HepG2 (cell line): ENCODE data around the gene WIPF3.

Experiments
- EZH2 ChIP-seq: conservative IDR thresholded peaks from 2 replicates; pipeline ENCODE4 v1.6.1; 2012; ENCODE audit warnings: mild to moderate bottlenecking, low read depth, low read length, moderate library complexity
- GPBP1L1 ChIP-seq: sonication (generic); formaldehyde crosslinking; IDR thresholded peaks from 2 replicates; pipeline ENCODE4 v1.5.0; 2020; ENCODE audit warnings: mild to moderate bottlenecking, missing genetic modification reagents
- POLR2A ChIP-seq, 2 experiments: IDR thresholded peaks; 2 replicates each; pipeline ENCODE4 v1.6.1; 2011; ENCODE audit warnings: low read depth in 2 of 2, low read length in 2 of 2, mild to moderate bottlenecking in 1 of 2, moderate library complexity in 1 of 2; ENCODE audit not compliant: insufficient read depth in 1 of 2
- PPARG ChIP-seq: conservative IDR thresholded peaks from 2 replicates; pipeline ENCODE4 v1.6.1; 2016; ENCODE audit warnings: missing biosample characterization, missing genetic modification reagents
- ZBTB43 ChIP-seq: sonication (generic); formaldehyde crosslinking; conservative IDR thresholded peaks from 2 replicates; pipeline ENCODE4 v1.4.0; 2020; ENCODE audit warnings: missing genetic modification reagents
- ZFP36L1 ChIP-seq: sonication (generic); formaldehyde crosslinking; IDR thresholded peaks from 2 replicates; pipeline ENCODE4 v1.8.0; 2022; ENCODE audit warnings: mild to moderate bottlenecking, missing genetic modification reagents, moderate library complexity

DNA sequence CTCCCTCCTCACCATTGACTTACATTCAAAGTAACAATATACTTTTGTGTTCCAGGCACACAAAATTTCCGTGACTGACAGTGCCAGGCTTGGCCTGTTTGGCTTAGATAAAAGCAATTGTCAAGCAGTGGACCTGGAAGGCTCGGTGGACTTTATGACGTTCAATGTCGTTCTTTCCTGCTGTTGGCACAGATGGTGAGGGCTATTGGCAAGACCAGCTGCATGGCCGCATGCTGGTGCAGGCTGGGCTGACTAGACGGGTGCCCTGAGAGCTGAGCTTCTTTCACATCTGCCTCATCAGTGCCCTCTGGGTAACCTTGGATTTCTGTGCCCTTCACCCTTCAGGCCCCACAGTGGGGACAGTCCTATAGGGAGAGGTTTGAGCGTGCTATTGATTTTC lies 45.2 kb downstream of the WIPF3 start:
- no peak for TF ChIP-seq EZH2
- no peak for TF ChIP-seq PPARG
- TF ChIP-seq GPBP1L1 (CRISPR knock-in tag), result no peak
- TF ChIP-seq ZFP36L1 (CRISPR knock-in tag), result no peak
- no peak for TF ChIP-seq POLR2A (IDR thresholded peaks at IDR 0.05; ENCODE audit: insufficient read depth in 1 of 2, low read depth in 2 of 2, low read length in 2 of 2)
- TF ChIP-seq ZBTB43 (CRISPR knock-in tag), result no peak
